NB4 (cell line): Measurements from ENCODE around the gene ARF3.

ENCODE experiments used
- DNase-seq: peaks from one replicate; pipeline ENCODE4 v3.0.0; 2010; ENCODE audit warnings: low read depth
- H3K4me3 ChIP-seq: one replicate; pipeline ENCODE4 v1.5.1; 2011; ENCODE audit warnings: mild to moderate bottlenecking, low read depth, low read length, moderate library complexity
- CTCF ChIP-seq: IDR thresholded peaks from one replicate; pipeline ENCODE4 v1.5.1; 2012; ENCODE audit warnings: low read depth, low read length
- MAX ChIP-seq: IDR thresholded peaks from 2 replicates; pipeline ENCODE4 v1.6.1; 2011; ENCODE audit warnings: low read depth, low read length
- MYC ChIP-seq: IDR thresholded peaks from 2 replicates; pipeline ENCODE4 v1.6.1; 2011; ENCODE audit warnings: low read depth, low read length
- POLR2A ChIP-seq: IDR thresholded peaks from 2 replicates; pipeline ENCODE4 v1.6.1; 2011; ENCODE audit warnings: mild to moderate bottlenecking; ENCODE audit not compliant: insufficient read length; ENCODE audit errors: extremely low read depth

ARF3 gene

DNA sequence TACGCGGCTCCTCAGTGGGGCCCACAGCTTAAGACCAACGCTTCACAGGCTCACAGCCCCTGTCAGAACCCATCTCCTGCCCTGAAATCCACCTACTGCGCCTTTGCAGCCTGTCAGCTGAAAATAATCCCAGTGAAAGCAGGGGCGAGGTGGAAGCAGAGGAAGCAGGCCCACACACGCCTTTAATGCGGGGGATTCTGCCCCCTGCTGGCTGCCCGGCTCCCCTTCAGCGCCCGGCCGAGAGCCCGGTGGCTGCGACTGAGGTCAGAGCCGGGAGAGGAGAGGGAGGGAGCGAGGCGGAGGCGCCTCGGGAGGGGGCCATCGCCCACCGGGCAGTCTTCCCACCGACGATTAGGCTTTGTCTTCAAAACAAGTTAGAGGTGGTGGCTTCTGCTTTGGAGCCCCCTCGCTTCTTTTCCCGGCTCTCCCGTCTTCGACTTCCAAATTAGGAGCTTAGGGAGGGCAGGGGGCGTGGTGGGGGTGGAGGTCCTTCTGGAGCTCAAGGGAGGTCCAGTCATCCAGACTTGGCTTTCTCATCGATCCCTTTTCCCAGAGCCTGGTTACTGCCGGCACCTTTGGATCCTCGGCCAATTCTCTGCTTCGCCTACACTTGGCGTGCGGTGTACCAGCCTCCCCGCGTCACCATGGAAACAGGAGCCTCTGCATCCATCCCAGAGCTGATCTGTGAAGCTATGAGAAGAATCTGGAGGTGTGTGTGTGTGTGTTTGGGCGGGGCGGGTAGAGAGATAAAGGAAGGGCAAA lies 66.4 kb downstream of the ARF3 start:
- peak; percentile 76 for DNase-seq
- TF ChIP-seq POLR2A (no peak), MAX (peak; percentile 16; the same call in 1 of the 2 replicates), CTCF (peak; percentile 90), MYC (no peak)
- no peak overlapping the region for H3K4me3 ChIP-seq

GRCh38 chr12:48889679-48890078 lies 67.6 kb downstream of the ARF3 start:
- TF ChIP-seq CTCF, result no peak
- no peak for TF ChIP-seq MAX
- no peak for TF ChIP-seq MYC
- TF ChIP-seq POLR2A, result no peak
- no peak for DNase-seq
- no peak overlapping the region for H3K4me3 ChIP-seq
